ENCODE data around the gene PPP4C.

The PPP4C gene

GRCh38 chr16:30079480-30079879 is 3.7 kb downstream of the PPP4C start:
- H3K4me1 ChIP-seq (ENCODE audit: control insufficient read depth, insufficient read depth, low read length, poor library complexity, severe bottlenecking) = peaks cover 12% of the 10 kb centered on the region
- H3K36me3 ChIP-seq (ENCODE audit: control insufficient read depth, insufficient read depth, low read length) = peaks cover 63% of the 10 kb centered on the region
- no peak overlapping the region for H3K4me3 ChIP-seq (ENCODE audit: insufficient read depth, low read depth, low read length, poor library complexity, severe bottlenecking)
- no peak overlapping the region for H3K27ac ChIP-seq (ENCODE audit: insufficient read depth, low read length, poor library complexity, severe bottlenecking)
- H3K9me3 ChIP-seq (ENCODE audit: control insufficient read depth, low read length) = no peaks in the 10 kb centered on the region
- no peak for DNase-seq
- H3K27me3 ChIP-seq (replicated peaks; ENCODE audit: control insufficient read depth, insufficient read depth, low read length, poor library complexity, severe bottlenecking) = no peaks in the 10 kb centered on the region

- H3K9me3 ChIP-seq (ENCODE audit: control insufficient read depth, low read length) = no peaks in the 10 kb centered on the region
- no peak overlapping the region for H3K27ac ChIP-seq (ENCODE audit: insufficient read depth, low read length, poor library complexity, severe bottlenecking)
- H3K4me1 ChIP-seq (ENCODE audit: control insufficient read depth, insufficient read depth, low read length, poor library complexity, severe bottlenecking) = peaks cover 2% of the 10 kb centered on the region
- DNase-seq = no peak
- no peaks in the 10 kb centered on the region for H3K27me3 ChIP-seq (replicated peaks; ENCODE audit: control insufficient read depth, insufficient read depth, low read length, poor library complexity, severe bottlenecking)
- H3K4me3 ChIP-seq (ENCODE audit: insufficient read depth, low read depth, low read length, poor library complexity, severe bottlenecking) = no peak overlapping the region
- H3K36me3 ChIP-seq (ENCODE audit: control insufficient read depth, insufficient read depth, low read length) = peaks cover 70% of the 10 kb centered on the region
Measured at GRCh38 chr16:30082545-30083090, 6.8 kb downstream of the PPP4C start.

- peaks cover 62% of the 10 kb centered on the region for H3K36me3 ChIP-seq (ENCODE audit: control insufficient read depth, insufficient read depth, low read length)
- H3K4me1 ChIP-seq (ENCODE audit: control insufficient read depth, insufficient read depth, low read length, poor library complexity, severe bottlenecking) = no peaks in the 10 kb centered on the region
- no peak overlapping the region for H3K27ac ChIP-seq (ENCODE audit: insufficient read depth, low read length, poor library complexity, severe bottlenecking)
- no peaks in the 10 kb centered on the region for H3K9me3 ChIP-seq (ENCODE audit: control insufficient read depth, low read length)
- no peak for DNase-seq
- no peaks in the 10 kb centered on the region for H3K27me3 ChIP-seq (replicated peaks; ENCODE audit: control insufficient read depth, insufficient read depth, low read length, poor library complexity, severe bottlenecking)
- no peak overlapping the region for H3K4me3 ChIP-seq (ENCODE audit: insufficient read depth, low read depth, low read length, poor library complexity, severe bottlenecking)
Measured at GRCh38 chr16:30083216-30084055, 7.6 kb downstream of the PPP4C start.

- H3K4me3 ChIP-seq (ENCODE audit: insufficient read depth, low read depth, low read length, poor library complexity, severe bottlenecking) = no peak overlapping the region
- H3K9me3 ChIP-seq (ENCODE audit: control insufficient read depth, low read length) = no peaks in the 10 kb centered on the region
- H3K36me3 ChIP-seq (ENCODE audit: control insufficient read depth, insufficient read depth, low read length) = peaks cover 54% of the 10 kb centered on the region
- H3K27me3 ChIP-seq (replicated peaks; ENCODE audit: control insufficient read depth, insufficient read depth, low read length, poor library complexity, severe bottlenecking) = no peaks in the 10 kb centered on the region
- DNase-seq = no peak
- no peaks in the 10 kb centered on the region for H3K4me1 ChIP-seq (ENCODE audit: control insufficient read depth, insufficient read depth, low read length, poor library complexity, severe bottlenecking)
- no peak overlapping the region for H3K27ac ChIP-seq (ENCODE audit: insufficient read depth, low read length, poor library complexity, severe bottlenecking)
Measured at GRCh38 chr16:30084096-30084815, 8.5 kb downstream of the PPP4C start.

- peaks cover 49% of the 10 kb centered on the region for H3K36me3 ChIP-seq (ENCODE audit: control insufficient read depth, insufficient read depth, low read length)
Measured at GRCh38 chr16:30084816-30085159, 9.0 kb downstream of the PPP4C start.

GRCh38 chr16:30085247-30085646 is 9.5 kb downstream of the PPP4C start:
- Histone ChIP-seq H3K27me3 (replicated peaks; ENCODE audit: control insufficient read depth, insufficient read depth, low read length, poor library complexity, severe bottlenecking) (no peaks in the 10 kb centered on the region), H3K27ac (ENCODE audit: insufficient read depth, low read length, poor library complexity, severe bottlenecking) (no peak overlapping the region), H3K36me3 (ENCODE audit: control insufficient read depth, insufficient read depth, low read length) (peaks cover 48% of the 10 kb centered on the region), H3K9me3 (ENCODE audit: control insufficient read depth, low read length) (no peaks in the 10 kb centered on the region), H3K4me1 (ENCODE audit: control insufficient read depth, insufficient read depth, low read length, poor library complexity, severe bottlenecking) (peaks cover 5% of the 10 kb centered on the region), H3K4me3 (ENCODE audit: insufficient read depth, low read depth, low read length, poor library complexity, severe bottlenecking) (no peak overlapping the region)
- no peak for DNase-seq

More at GRCh38 chr16:30084816-30085159, 9.0 kb downstream of the PPP4C start:
- Histone ChIP-seq H3K4me3 (ENCODE audit: insufficient read depth, low read depth, low read length, poor library complexity, severe bottlenecking) (no peak overlapping the region), H3K4me1 (ENCODE audit: control insufficient read depth, insufficient read depth, low read length, poor library complexity, severe bottlenecking) (peaks cover under 1% of the 10 kb centered on the region), H3K27me3 (replicated peaks; ENCODE audit: control insufficient read depth, insufficient read depth, low read length, poor library complexity, severe bottlenecking) (no peaks in the 10 kb centered on the region), H3K27ac (ENCODE audit: insufficient read depth, low read length, poor library complexity, severe bottlenecking) (no peak overlapping the region), H3K9me3 (ENCODE audit: control insufficient read depth, low read length) (no peaks in the 10 kb centered on the region)
- no peak for DNase-seq

- Histone ChIP-seq H3K27ac (ENCODE audit: insufficient read depth, low read length, poor library complexity, severe bottlenecking) (no peak overlapping the region), H3K9me3 (ENCODE audit: control insufficient read depth, low read length) (no peaks in the 10 kb centered on the region), H3K4me1 (ENCODE audit: control insufficient read depth, insufficient read depth, low read length, poor library complexity, severe bottlenecking) (peaks cover 11% of the 10 kb centered on the region), H3K36me3 (ENCODE audit: control insufficient read depth, insufficient read depth, low read length) (peaks cover 45% of the 10 kb centered on the region), H3K27me3 (replicated peaks; ENCODE audit: control insufficient read depth, insufficient read depth, low read length, poor library complexity, severe bottlenecking) (no peaks in the 10 kb centered on the region), H3K4me3 (ENCODE audit: insufficient read depth, low read depth, low read length, poor library complexity, severe bottlenecking) (no peak overlapping the region)
- DNase-seq = no peak
Measured at GRCh38 chr16:30085820-30086219, 10.0 kb downstream of the PPP4C start.

- H3K27me3 ChIP-seq (replicated peaks; ENCODE audit: control insufficient read depth, insufficient read depth, low read length, poor library complexity, severe bottlenecking) = no peaks in the 10 kb centered on the region
- no peak overlapping the region for H3K4me3 ChIP-seq (ENCODE audit: insufficient read depth, low read depth, low read length, poor library complexity, severe bottlenecking)
- no peaks in the 10 kb centered on the region for H3K9me3 ChIP-seq (ENCODE audit: control insufficient read depth, low read length)
- peaks cover 14% of the 10 kb centered on the region for H3K4me1 ChIP-seq (ENCODE audit: control insufficient read depth, insufficient read depth, low read length, poor library complexity, severe bottlenecking)
- no peak for DNase-seq
- H3K27ac ChIP-seq (ENCODE audit: insufficient read depth, low read length, poor library complexity, severe bottlenecking) = no peak overlapping the region
- H3K36me3 ChIP-seq (ENCODE audit: control insufficient read depth, insufficient read depth, low read length) = peaks cover 38% of the 10 kb centered on the region
Measured at GRCh38 chr16:30086291-30087140, 10.7 kb downstream of the PPP4C start.

- no peaks in the 10 kb centered on the region for H3K9me3 ChIP-seq (ENCODE audit: control insufficient read depth, low read length)
- no peaks in the 10 kb centered on the region for H3K27me3 ChIP-seq (replicated peaks; ENCODE audit: control insufficient read depth, insufficient read depth, low read length, poor library complexity, severe bottlenecking)
- no peak for DNase-seq
- H3K4me1 ChIP-seq (ENCODE audit: control insufficient read depth, insufficient read depth, low read length, poor library complexity, severe bottlenecking) = peaks cover 20% of the 10 kb centered on the region
- H3K36me3 ChIP-seq (ENCODE audit: control insufficient read depth, insufficient read depth, low read length) = peaks cover 33% of the 10 kb centered on the region
- H3K27ac ChIP-seq (ENCODE audit: insufficient read depth, low read length, poor library complexity, severe bottlenecking) = no peak overlapping the region
- H3K4me3 ChIP-seq (ENCODE audit: insufficient read depth, low read depth, low read length, poor library complexity, severe bottlenecking) = no peak overlapping the region
Measured at GRCh38 chr16:30087181-30087898, 11.5 kb downstream of the PPP4C start.

Data from effector memory CD4-positive, alpha-beta T cell (primary cell).